ENCODE measurements around the gene CROT. TPM values are rescaled to one million over a fixed set of nuclear protein-coding genes. Genes with fewer than 3 reads are reported as not detected.

The CROT gene
- total RNA-seq, 4 donors from 2014 or later: 7.0 to 18.1 (median 11.7) TPM

DNA sequence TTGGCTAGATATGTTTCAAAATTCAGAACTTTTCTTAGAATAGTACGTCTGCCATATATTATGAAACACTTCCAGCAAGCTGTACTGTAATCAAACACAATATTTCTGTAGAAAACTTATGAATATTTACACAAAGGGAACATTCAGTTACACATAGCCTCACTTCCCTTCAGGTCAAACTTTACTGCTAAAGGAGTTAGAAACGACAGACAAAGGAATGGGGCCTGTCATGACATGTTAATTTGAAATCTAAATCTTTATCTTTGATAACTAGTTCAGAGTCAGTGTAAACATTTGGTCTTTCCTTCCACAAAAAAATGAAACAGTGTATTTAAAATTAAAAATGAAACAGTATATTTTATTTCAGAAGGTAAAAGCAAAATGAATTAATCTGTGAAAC lies 1.0 kb upstream of the CROT start:
- TF ChIP-seq, protein P1, sequence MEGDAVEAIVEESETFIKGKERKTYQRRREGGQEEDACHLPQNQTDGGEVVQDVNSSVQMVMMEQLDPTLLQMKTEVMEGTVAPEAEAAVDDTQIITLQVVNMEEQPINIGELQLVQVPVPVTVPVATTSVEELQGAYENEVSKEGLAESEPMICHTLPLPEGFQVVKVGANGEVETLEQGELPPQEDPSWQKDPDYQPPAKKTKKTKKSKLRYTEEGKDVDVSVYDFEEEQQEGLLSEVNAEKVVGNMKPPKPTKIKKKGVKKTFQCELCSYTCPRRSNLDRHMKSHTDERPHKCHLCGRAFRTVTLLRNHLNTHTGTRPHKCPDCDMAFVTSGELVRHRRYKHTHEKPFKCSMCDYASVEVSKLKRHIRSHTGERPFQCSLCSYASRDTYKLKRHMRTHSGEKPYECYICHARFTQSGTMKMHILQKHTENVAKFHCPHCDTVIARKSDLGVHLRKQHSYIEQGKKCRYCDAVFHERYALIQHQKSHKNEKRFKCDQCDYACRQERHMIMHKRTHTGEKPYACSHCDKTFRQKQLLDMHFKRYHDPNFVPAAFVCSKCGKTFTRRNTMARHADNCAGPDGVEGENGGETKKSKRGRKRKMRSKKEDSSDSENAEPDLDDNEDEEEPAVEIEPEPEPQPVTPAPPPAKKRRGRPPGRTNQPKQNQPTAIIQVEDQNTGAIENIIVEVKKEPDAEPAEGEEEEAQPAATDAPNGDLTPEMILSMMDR (IDR thresholded peaks at IDR 0.05; ENCODE audit: low read depth): no peak

DNA sequence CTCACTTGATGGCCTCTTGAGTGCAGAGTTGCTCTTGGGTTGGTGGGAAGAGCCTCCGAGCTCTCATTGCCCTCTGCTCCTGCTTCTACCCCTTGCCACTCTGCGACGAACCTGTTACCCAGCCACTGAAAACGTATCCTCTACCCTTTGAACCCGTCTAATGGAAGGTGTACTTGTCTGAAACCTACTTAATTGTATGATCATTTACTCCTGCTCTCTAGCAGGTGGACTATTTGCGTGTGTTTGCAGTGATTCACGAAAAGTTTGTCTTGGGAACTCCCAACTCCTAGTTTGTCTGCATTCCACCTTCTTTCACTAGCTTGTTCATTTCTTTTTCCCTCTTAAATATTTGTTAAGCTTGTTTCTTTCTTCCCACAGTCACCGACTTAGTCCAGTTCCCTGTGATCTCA lies 503 bp downstream of the CROT start:
- TF ChIP-seq, protein P1 (IDR thresholded peaks at IDR 0.05; ENCODE audit: low read depth): no peak

DNA sequence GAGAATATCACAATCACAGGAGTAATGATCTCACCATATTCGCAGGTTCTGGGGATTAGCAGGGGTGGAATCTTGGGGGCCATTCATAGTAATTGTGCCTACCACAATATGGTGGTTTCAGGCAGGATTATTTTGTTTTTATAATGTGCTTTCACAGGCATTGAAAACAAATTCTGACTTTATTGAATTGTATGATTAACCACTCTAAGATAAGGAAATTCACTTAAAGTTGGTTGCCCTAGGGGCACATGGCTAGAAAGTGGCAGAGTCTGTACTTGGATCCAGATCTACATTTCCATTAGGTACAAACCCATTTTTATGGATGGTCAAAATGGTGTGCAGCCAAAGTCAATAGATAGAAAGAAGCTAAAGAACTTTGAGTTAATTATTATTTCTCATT lies 1.7 kb downstream of the CROT start:
- TF ChIP-seq, protein P1 (IDR thresholded peaks at IDR 0.05; ENCODE audit: low read depth): no peak

DNA sequence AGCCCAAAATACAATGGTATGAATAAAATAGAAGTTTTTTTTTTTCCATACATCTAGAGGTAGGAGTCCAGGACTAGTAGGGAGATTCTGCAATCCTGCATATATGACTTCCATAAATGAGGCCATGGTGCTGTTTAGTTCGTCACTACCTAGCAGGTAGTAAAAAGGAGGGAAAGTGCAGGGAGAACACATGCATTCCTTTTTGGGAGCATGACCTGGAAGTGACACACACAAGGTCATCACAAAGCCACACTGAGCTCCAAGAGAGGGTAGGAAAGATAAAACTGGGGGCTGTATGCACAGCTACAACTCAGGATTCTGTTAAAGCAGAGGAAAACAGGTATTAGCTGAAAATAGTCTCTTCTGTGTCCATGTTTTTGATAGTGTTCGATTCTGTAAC lies 2.2 kb downstream of the CROT start:
- TF ChIP-seq, protein P1 (IDR thresholded peaks at IDR 0.05; ENCODE audit: low read depth): no peak

DNA sequence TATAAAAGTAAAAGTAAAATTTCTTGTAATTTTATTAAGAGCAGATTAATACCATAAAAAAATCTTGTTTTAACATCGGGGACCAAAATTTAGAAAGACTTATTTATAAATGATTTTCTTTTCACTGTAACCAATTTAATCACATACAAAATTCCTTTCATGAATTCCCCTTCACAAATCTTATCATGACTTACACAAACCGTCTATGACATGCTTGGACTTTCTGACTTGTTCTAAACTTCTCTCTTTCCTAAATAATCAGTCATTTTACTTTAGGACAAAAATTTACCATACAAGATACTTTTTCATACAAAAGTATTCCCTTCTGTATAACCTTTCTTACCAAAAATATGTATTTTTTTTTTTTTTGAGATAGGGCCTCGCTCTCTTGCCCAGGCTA lies 9.3 kb downstream of the CROT start:
- TF ChIP-seq, protein P1 (IDR thresholded peaks at IDR 0.05; ENCODE audit: low read depth): no peak

DNA sequence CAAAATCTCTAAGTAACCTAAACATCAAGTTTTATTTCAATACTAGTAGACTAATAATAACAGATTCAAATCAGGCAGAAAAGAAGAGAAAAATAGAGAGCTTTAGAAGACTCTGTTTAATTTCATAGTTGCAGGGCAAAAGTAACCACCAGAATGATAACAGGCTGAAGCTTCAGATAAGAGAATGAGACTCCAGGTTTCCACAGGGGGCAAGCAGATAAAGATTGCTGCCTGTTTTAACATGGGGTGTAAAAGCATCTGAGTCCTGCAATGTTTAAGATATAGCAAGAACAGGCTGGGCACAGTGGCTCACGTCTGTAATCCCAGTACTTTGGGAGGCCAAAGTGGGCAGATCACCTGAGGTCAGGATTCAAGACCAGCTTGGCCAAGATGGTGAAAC lies 11.0 kb downstream of the CROT start:
- TF ChIP-seq, protein P1 (IDR thresholded peaks at IDR 0.05; ENCODE audit: low read depth): no peak

DNA sequence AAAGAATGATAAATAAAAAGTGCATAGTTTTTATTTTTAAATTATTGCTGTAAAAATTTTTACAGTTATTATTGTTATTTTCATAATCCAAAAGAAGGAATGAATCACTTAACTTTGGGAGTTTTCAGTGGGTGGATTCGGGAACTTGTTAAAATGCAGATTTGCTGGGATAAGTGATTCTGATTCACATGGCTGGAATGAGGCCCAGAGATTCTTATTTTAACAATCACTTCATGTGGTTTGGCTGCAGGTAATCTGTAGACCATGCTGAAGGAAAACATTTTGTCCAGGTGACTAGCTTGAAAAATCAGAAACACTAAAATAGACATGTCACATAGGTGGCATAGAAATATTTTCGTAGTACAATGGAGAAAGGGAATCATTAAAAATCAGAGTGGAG lies 13.9 kb downstream of the CROT start:
- TF ChIP-seq, protein P1 (IDR thresholded peaks at IDR 0.05; ENCODE audit: low read depth): no peak
